NCI-H345 treated with DMSO at 0.1 percent for 48 hours (cell line): ENCODE data around the gene HSF4.

ENCODE experiments used
- DNase-seq: peaks from one replicate; lab custom pipeline; 2025; ENCODE audit not compliant: unreplicated experiment; lab: John Stamatoyannopoulos, UW

The HSF4 gene

DNA sequence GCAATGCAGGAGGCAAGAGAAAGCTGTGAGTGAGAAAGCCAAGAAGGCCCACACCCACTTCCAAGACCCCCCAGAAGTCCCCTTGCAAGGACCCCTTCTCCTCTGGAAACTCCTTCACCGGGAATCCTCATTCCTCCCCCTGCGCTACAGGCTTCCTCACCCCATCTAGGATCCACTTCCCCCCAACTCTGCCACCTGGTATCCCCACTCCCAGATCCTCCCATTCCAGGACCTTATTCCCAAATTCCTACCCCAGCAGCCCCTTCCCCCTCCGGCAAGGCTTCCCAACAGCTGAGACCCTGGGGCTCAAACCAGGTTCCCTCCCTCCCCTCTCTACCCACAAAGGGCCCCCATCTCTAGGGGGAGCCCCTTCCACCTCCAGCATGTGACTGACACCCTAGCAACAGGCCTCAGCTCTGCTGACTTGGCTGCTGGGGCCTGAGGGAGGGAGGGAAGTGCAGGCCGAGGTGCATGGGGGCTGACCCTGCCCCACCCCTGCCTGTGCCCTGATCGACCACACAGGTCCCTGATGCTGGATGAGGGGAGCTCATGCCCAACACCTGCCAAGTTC lies 2.1 kb downstream of the HSF4 start:
- no peak for DNase-seq

DNA sequence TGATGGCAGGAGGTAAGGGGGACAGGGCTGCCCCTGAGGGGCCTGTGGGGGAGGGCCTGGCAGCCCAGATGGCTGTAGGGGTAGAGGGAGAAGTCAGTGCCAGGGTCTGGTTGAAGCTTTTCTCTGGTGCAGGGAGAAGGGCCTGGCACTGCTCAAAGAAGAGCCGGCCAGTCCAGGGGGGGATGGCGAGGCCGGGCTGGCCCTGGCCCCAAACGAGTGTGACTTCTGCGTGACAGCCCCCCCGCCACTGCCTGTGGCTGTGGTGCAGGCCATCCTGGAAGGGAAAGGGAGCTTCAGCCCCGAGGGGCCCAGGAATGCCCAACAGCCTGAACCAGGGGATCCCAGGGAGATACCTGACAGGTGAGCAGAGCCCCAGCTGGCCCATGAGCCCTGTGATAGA lies 3.0 kb downstream of the HSF4 start:
- DNase-seq: no peak

DNA sequence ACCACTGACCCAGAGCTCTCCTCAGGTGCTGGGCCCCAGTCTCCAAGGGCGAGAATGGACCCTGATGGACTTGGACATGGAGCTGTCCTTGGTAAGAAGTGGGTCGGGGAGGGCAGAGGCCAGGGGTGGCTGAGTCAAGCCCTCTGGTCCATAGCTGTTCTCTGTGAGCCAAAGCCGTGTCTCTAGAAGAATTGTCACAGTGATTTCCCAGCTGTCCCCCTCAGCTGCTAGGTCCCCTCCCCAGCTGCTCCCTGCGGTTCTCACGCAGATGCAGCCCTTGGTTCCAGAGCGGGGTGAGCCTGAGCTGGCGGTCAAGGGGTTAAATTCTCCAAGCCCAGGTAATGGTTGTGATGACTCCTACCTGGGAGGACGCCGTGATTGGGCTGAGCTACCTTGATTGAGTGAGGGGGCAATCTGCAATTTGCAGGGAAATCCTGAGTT lies 4.5 kb downstream of the HSF4 start:
- no peak for DNase-seq

DNA sequence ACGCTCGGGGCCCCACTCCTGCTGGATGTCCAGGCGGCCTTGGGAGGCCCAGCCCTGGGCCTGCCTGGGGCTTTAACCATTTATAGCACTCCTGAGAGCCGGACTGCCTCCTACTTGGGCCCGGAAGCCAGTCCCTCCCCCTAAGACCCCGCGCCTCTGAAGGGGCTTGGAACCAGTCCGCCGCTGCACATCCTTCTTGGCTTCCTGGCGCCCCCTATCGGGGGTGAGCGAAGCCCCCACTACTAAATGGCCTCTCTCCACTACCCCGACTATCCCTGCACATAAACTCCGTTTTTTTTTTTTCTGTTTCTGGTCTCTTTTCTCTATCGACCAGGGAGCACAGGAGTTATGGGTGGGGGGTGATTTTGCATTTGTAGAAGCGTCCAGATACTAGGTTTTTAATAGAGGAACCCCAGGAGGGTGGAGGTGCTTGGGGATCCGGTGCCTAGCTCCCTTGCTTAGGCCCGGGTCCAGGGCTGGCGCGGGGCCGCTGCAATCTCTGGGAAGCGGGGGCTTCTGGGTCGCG lies 5.2 kb downstream of the HSF4 start:
- no peak for DNase-seq

DNA sequence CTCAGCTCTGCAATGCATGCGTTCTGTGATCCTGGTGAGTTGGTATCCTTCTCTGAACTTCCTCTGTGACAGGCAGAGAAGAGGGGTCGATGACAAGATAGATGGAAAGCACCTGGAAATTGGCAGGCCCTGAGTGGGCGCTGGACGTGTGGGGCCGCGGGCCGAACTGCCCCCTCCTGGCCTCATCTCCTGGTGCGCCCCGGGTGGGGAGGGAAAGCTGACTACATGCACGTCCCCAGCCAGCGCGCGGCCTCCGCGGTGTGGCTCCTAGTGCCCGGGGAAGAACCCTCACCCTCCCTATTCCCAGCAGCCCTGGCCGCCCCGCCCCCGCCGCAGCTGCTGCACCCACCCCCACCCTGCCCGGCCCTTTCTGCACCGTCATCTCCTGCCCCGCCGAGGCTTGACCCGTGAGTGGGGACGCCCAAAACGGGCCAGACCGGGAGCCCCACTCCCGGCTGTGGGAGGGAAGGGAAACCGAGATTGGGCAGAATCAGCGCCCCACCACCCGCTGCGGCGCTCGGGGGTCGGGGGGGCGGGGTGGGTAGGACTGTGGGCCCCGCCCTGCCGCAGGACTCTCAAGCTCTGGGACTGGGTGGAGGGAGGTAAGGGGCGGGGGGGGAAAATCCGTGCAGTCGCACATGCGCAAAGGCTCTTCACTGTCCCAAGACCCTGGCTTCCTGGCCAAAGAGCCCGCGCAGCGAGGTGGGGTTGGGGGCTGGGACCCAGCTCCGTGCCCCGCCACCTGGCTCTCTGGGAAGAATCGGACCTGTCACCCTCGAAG lies 5.8 kb downstream of the HSF4 start, which contains the start of gene NOL3:
Gene NOL3 (plus strand): TSS at position 371 of the 781 bp plus-strand sequence.
- peak; percentile 21 for DNase-seq

DNA sequence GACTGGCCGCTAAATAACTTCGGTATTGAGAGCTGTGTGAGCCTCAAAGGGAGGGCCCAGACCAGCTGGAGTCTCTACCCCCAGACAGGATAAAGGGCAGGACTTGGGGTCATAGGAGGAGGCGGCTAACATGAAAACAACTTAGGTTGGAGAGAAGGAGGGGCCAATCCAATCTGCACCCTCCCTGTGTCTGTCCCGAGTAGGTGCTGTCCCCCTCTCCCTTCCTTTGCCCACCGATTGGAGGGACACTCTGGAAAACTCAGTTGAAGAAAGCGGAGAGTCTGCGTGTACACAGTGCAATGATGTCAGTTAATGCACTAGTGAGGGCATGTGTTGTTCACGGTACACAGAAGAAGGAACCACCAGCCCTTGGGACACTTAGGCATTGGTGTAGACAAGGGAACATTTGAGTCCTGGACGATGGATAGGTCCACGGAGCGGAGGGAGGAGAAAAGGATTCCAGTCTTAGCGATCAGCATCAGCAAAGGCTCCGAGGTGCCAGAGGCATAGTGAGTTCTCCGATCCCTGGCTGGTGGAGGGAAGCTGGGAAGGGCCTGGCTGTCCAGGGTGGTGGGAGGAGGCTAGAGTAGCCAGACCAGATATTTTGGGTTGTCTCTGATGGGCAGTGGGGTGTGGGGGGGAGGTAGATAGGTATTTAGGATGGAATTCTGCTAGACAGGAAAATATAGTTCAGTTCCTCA lies 6.6 kb downstream of the HSF4 start:
- no peak for DNase-seq

DNA sequence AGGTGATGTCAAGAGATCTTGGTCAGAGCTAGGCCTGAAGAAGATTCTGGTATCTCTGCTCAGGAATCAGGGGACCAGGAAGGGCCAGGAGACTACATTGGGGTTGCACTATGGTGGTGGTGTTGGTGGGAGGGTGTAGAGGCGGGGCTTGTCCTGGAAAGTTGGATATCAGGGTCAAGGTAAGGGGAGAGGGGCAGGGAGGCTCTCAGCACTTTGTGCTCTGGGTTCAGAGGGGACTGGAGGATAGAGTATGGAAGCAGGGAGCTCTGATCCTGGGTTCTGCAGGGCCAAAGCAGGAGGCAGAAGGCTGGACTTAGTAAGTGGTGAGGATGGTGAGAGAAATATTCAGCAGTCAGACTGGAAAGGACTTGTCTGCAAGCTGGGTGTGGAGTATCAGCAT lies 8.8 kb downstream of the HSF4 start:
- no peak for DNase-seq

DNA sequence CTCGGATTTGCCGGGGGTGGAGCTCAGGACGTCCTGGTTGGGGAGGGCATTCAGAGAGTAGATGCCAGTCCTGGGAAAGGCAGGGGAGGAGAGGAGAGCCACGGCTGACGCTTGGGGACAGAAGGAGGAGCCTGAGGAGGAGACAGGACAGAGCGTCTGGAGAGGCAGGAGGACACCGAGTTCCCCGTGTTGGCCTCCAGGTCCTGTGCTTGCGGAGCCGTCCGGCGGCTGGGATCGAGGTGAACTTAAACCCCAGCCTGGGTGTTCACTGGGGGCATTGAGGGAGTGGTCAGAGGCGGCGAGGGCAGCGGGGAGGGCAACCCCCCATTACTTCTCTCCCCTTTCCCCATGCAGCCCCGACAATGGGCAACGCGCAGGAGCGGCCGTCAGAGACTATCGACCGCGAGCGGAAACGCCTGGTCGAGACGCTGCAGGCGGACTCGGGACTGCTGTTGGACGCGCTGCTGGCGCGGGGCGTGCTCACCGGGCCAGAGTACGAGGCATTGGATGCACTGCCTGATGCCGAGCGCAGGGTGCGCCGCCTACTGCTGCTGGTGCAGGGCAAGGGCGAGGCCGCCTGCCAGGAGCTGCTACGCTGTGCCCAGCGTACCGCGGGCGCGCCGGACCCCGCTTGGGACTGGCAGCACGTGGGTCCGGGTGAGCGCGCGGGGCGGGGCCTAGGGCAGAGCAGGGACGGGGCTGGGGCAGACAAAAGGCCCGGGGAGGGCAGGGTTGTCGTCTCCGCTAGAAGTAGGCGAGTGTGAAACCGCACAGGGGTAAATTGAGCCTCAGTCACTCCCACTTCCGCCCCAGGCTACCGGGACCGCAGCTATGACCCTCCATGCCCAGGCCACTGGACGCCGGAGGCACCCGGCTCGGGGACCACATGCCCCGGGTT lies 9.5 kb downstream of the HSF4 start:
- no peak for DNase-seq

DNA sequence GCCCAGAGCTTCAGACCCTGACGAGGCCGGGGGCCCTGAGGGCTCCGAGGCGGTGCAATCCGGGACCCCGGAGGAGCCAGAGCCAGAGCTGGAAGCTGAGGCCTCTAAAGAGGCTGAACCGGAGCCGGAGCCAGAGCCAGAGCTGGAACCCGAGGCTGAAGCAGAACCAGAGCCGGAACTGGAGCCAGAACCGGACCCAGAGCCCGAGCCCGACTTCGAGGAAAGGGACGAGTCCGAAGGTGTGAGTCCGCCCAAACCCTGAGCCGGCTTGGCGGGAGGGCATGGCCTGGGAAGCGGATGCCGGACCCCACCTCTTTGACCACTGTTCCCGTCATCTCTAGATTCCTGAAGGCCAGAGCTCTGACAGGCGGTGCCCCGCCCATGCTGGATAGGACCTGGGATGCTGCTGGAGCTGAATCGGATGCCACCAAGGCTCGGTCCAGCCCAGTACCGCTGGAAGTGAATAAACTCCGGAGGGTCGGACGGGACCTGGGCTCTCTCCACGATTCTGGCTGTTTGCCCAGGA lies 10.2 kb downstream of the HSF4 start:
- DNase-seq: no peak

DNA sequence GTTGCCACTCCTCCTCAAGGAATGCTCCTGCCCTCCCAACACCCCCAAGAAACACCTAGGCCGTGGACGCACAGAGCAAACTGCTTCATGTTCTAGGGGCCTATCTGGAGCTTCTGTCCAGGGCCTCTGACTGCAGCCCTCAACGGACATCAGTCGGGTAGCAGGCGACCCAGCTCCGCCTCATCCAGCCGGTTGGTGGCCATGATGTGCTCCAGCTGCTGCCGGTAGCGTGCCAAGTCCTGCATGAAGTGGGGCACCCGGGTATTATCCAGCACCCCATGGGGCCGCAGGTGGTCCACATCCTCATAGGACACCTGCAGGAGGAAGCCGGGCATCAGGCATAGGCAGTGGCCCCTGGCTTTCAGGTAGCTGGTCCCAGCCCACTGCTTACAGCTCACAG lies 12.1 kb downstream of the HSF4 start:
- DNase-seq: peak; percentile 50

DNA sequence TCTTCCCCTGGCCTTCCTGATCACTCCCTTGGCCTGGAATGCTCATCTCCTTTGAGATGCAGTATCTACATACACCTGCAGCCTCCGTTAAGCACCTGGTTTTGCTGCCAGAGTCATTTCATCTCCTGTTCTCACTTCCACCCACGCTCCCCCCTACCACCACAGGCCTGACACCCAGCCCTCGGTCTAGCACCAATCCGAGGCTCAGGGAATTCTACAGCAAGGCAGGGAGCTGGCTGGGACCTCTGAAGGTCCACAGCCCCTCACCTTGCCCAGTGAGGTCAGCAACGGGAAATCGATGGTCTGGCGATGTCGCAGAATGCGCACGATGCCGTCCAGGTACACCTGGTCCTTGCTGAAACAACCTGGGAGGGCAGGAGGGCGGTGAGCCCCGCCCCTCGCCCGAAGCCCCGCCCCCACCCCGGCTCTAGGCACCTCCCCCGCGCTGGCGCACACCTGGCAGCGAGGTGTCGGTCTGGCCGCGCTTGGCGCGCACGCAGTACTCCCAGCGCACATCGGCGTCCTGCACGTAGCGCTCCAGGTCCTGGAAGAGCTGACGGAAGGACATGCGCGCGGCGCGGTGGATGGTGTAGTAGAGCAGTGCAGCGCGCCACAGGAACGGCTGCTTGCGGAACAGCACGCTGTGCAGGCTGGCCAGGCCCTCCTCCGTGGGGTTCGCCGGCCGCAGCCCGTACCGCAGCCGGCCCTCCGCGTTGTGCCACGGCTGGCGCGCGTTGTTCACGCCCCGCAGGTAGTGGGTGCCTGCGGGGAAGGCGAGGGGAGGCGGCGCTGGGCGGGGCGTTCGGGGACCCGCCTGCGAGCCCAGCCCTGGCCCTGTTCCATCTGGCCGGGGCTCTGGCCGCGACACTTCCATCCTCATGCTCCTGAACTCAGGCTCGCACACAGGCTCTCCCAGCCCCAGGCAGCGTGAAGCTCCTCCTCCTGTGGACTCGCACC lies 13.5 kb downstream of the HSF4 start:
- peak; percentile 57 for DNase-seq

DNA sequence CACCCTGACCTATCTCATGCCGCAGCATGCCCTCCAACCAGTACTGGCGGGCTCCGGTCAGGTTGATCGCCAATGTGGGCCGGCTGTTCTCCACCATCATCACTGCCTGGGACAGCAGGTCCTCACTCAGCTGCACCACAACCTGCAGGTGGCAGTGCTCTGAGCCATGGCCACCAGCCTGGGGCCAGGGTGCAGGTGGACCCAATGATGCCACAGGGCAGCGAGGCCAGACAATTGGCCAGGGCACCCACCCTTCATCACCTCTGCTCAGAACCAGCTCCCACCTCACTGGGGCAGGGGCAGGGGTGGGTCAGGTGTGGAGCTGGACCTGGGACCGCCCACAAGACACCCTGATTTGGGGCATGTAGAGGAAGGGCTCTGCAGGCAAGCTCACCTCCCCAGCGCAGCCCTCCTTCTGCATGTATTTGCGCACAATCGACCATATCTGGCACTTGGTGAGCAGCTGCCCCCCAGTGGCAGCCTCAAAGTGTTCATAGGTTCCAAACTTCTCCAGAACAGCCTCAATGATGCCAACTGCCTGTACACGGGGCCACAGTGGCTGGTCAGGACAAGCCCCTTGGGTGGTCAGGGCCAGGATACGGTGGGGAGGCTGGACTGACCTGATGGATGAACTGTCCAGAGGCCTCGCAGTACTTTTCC lies 15.0 kb downstream of the HSF4 start:
- no peak for DNase-seq

DNA sequence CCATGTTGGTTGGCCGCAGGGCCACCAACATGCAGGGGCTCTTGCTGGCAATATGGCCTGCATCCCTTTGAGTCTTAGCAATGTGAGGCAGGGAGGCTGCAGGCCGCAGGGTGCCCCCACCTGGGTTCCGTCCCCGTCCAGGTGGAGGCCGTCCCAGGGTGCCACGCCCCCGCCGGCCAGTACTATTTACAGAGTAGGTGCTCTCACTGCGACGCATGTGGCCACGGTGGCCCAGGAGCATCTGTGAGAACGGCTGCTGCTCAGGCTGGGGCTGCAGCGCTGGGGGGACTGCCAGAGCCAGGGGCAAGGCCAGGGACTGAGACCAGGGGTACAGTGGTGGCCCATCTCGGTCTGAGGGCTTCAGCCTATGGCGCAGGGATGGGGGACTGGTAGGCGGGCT lies 15.6 kb downstream of the HSF4 start:
- no peak for DNase-seq

DNA sequence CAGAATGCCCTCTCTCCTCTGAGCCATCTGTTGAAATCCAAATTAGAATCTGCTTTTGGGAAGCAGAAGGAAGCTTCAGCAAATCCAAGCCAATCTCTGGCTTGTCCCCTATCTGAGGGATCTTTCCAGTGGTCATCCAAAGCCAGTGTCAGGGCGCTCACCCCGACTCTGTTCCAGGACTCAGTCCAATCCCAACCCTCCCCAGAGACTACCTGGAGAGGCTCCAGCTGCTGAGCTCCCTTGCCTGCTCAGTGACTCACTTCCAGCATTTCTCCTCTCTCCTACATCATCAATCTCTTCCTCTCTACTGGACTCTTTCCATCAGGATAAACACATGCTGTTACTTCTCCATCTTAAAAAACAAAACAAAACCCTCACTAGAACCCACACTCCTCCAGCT lies 16.8 kb downstream of the HSF4 start:
- DNase-seq: no peak

DNA sequence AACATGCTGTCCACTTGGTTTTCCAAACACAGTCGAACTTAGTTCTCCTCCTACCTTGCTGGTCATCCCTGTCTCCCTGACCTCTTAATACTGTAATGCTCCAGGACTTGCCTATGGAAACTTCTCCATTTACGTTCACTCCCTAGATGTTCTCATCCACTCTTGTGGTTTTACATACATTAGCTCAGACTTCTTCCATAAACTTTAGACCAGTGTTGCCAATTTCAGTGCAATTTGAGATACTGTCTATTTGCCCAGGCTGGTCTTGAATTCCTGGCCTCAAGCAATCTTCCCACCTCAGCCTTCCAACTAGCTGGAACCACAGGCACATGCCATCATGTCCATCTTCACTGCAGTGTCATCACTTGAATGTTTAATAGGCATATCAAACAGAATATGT lies 17.7 kb downstream of the HSF4 start:
- no peak for DNase-seq

DNA sequence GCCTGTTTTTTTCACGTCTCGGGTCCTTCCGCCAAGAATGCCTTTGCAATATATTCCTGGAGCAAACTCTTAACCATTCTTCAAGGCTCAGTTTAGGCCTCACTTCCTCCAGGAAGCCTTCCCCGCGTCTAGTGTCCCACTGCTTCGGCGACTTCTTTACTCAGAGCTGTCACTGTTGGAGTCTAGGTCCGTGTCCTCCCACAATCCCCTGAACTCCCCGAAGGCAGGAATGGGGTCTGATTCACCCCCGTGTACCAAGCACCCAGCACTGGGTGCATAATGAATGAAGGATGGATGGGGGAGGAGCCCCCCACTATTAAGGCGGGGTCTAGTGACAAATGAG lies 18.7 kb downstream of the HSF4 start:
- DNase-seq: no peak

DNA sequence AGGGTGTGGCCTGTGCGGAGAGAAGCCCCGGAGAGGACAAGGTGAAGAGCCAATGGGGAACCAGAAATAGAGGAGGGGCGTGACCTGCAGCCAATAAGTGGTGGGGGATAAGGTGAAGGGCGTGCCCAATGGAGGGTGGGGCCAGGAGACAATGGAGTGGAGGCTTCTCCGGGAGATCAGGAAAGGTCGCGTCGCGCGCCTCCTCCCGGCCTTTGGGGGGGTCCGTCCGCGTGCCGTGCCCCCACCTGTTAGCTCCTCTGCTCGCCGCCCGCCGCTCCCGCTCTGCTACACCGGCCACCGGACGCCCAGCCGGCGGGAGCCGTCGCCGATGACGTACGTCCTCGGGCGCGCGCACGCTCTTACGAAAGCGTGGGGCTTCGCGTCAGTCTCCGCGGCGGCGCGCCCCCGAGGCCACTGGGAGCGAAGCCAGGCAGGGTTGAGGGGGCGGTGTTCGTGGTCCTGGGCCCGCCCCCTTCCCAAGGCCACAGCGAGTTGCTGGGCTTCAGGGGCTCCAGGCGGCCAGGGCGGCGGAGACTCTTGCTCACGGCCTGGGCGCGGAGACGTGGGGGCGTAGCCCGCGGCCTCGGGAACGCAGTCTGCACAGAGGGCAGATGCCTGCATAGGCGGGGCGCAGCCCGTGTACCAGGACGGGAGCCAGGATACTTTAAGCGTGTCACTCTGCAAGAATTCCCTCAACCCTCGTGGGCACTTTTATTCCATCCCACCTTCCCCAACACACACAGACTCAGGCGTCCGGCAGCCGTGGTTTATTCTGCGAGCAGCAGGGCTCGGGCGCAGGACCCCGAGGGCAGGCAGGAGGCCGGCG lies 19.3 kb downstream of the HSF4 start, which contains the start of gene MATCAP1:
Gene MATCAP1 (minus strand): TSS at position 337 of the 826 bp plus-strand sequence. CDS start 3,353 bp downstream, outside the sequence.
- peak; percentile 88 for DNase-seq

DNA sequence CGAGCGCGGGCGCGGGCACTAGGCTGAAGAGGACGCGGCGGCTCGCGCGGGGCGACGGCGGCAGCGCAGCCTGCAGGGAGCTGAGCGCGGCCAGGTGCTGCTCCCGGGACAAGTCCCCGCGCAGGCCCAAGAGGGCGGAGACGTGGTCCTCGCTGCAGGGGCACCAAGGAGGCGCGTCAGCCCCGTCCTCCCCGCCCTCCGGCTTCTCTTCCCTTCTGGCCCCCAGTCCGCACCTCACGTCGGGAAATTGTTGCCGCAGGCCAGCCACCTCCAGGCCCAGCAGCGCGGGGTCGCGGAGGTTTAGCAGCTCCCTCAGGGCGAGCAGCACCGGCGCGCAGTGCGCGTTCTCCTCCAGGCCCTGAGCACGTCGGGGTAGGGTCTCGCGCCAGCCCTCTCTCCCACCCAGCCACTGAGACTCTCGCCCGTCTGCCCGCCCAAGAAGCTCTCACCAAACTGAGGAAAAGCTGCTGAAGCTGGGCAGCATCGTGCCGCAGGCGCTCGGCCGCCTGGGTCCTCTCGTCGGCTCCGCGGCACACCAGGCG lies 20.0 kb downstream of the HSF4 start:
- no peak for DNase-seq
